ENCODE data around the gene ACTMAP.

Gene ACTMAP

GRCh38 chr19:40701758-40702157 lies 48.5 kb downstream of the ACTMAP start:
- in situ Hi-C loops (cut with HindIII; ENCODE audit: low sequenced_read_pairs) = no loop called here

- in situ Hi-C loops (cut with HindIII; ENCODE audit: low sequenced_read_pairs) = no loop called here
Measured at GRCh38 chr19:40700083-40700482, 50.2 kb downstream of the ACTMAP start.

- in situ Hi-C loops (cut with HindIII; ENCODE audit: low sequenced_read_pairs) = no loop called here
Measured at GRCh38 chr19:40697007-40697406, 53.3 kb downstream of the ACTMAP start.

- in situ Hi-C loops (cut with HindIII; ENCODE audit: low sequenced_read_pairs) = no loop called here
Measured at GRCh38 chr19:40695881-40696280, 54.4 kb downstream of the ACTMAP start.

- in situ Hi-C loops (cut with HindIII; ENCODE audit: low sequenced_read_pairs) = no loop called here
Measured at GRCh38 chr19:40693896-40694295, 56.4 kb downstream of the ACTMAP start.

- in situ Hi-C loops (cut with HindIII; ENCODE audit: low sequenced_read_pairs) = no loop called here
Measured at GRCh38 chr19:40693150-40693788, 57.0 kb downstream of the ACTMAP start.

GRCh38 chr19:40692212-40692551 lies 58.1 kb downstream of the ACTMAP start:
- in situ Hi-C loops (cut with HindIII; ENCODE audit: low sequenced_read_pairs) = no loop called here

- in situ Hi-C loops (cut with HindIII; ENCODE audit: low sequenced_read_pairs) = no loop called here
Measured at GRCh38 chr19:40691421-40692211, 58.7 kb downstream of the ACTMAP start.
